BLaER1 (cell line): Measurements from ENCODE around the gene ONECUT1.

Source experiments
- H3K27ac ChIP-seq: shearing (Covaris generic); formaldehyde crosslinking; 2 replicates; pipeline ENCODE4 v1.8.1; 2022
- H3K27me3 ChIP-seq: shearing (Covaris generic); formaldehyde crosslinking; 2 replicates; pipeline ENCODE4 v1.8.1; 2022
- H3K36me3 ChIP-seq: shearing (Covaris generic); formaldehyde crosslinking; 2 replicates; pipeline ENCODE4 v1.8.1; 2022
- H3K4me1 ChIP-seq: shearing (Covaris generic); formaldehyde crosslinking; 2 replicates; pipeline ENCODE4 v1.8.1; 2022
- H3K4me2 ChIP-seq: shearing (Covaris generic); formaldehyde crosslinking; 2 replicates; pipeline ENCODE4 v1.8.1; 2022
- H3K4me3 ChIP-seq: shearing (Covaris generic); formaldehyde crosslinking; 2 replicates; pipeline ENCODE4 v1.8.1; 2022
- H3K9ac ChIP-seq: shearing (Covaris generic); formaldehyde crosslinking; 2 replicates; pipeline ENCODE4 v1.8.1; 2022
- H3K9me3 ChIP-seq: shearing (Covaris generic); formaldehyde crosslinking; 2 replicates; pipeline ENCODE4 v1.8.1; 2022
- H4K20me1 ChIP-seq: shearing (Covaris generic); formaldehyde crosslinking; 2 replicates; pipeline ENCODE4 v1.8.1; 2022
- Cebpa-rat ChIP-seq: shearing (Covaris generic); IDR thresholded peaks from 2 replicates; pipeline ENCODE4 v1.8.1; 2022

Gene ONECUT1

DNA sequence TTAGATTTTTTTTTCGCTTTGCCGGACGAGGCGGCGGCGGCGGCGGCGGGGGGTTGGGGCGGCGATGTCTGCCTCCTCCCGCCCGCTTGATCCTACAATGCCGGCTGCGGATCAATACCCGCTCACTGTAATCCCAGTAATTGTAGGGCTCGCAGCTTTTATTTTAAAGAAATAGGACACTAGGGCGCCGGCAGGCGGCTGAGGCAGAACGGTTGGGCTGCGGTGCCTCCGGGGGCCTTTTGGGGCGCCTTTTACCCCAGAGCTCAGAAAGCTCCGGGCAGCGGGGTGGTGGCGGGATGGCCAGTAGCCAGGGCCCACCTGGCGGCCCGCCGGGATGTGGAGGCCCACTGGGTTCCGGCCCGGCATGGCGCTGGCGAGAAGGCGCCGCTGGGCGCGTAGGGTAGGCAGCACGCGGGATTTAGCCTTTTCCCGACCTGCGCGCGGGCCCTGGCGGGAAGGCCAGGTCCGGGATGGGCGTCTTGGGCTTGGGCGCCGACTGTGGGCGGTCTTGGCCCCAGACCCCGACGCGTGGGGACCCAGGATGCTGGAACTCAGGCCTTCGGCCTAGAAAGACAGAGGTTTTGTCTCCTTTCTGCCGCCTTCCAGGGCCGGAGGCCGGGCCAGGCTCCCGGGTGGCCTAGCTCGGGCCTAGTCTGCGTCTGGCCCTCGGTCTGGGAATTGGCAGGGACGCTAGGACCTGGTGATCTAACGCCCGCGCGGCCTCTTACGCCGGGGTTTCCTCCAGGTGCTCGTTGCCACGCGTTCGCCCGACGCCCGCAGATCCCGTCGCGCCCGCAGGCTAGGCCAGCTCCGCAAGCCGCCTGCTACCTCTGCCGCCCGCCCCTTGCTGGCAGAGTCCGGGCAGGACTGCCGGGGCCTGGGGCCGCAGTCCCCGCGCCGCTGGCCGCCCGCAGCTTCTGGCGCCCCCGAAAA is 15.5 kb upstream of the ONECUT1 start:
- H3K9ac ChIP-seq = no peak overlapping the region
- TF ChIP-seq Cebpa-rat = no peak
- H3K4me1 ChIP-seq = peaks cover 6% of the 10 kb centered on the region; the same call in 1 of the 2 replicates
- H4K20me1 ChIP-seq = peaks cover 63% of the 10 kb centered on the region
- H3K36me3 ChIP-seq = no peaks in the 10 kb centered on the region
- no peak overlapping the region for H3K4me3 ChIP-seq
- H3K9me3 ChIP-seq = peaks cover 21% of the 10 kb centered on the region
- H3K27ac ChIP-seq = no peak overlapping the region
- H3K27me3 ChIP-seq = peaks cover 87% of the 10 kb centered on the region
- no peak overlapping the region for H3K4me2 ChIP-seq

GRCh38 chr15:52804526-52805081 is 14.5 kb upstream of the ONECUT1 start:
- Histone ChIP-seq H3K9ac (no peak overlapping the region), H3K4me2 (peak overlapping the region; percentile 5; the same call in 1 of the 2 replicates), H3K9me3 (peaks cover 25% of the 10 kb centered on the region), H3K27ac (no peak overlapping the region), H3K27me3 (peaks cover 97% of the 10 kb centered on the region), H3K4me3 (peak overlapping the region; percentile 19), H4K20me1 (peaks cover 73% of the 10 kb centered on the region), H3K36me3 (no peaks in the 10 kb centered on the region), H3K4me1 (peaks cover 6% of the 10 kb centered on the region; the same call in 1 of the 2 replicates)
- no peak for TF ChIP-seq Cebpa-rat

DNA sequence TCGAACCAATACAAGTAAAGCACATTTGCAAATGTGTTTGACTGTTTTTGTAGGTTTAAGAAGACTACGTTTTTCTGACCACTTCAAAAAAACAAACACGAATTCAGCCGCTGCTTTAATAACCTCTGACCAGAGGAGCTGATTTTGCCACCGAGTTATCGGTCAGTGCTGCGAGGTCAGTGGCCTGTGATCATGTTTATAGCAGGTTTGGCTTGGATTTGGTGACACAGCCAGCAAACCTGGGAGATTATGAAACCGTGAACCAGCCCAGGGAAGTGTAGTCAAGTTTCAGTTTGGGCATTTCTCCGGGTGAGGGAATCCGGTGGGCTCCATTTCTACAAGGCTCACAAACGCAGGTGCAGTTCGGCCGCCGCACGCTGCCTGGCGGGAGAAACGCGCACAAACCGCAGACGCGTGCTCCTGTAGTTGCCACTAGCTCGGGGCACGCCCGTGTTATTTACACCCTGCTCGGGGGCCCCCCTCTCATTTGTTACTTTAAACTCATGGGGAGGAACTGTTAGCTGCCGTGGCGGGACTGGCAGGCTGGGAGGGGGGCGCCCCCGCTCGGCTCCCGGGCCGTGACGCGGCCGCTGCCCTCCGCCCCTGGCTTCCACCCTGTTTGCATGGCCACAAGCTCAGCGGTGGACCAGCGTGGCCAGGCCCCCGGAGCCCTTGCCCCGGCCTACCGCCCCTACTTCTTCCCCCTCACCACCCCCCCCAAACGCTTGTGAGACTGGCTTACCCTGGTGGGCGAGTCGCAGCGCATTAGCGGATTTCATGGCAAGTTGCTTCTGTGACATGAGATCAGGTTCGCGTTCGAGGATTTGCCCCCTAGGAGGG is 13.6 kb upstream of the ONECUT1 start:
- peaks cover 82% of the 10 kb centered on the region for H4K20me1 ChIP-seq
- peaks cover 6% of the 10 kb centered on the region; the same call in 1 of the 2 replicates for H3K4me1 ChIP-seq
- peaks cover 100% of the 10 kb centered on the region for H3K27me3 ChIP-seq
- peak overlapping the region; percentile 20; the same call in 1 of the 2 replicates for H3K4me2 ChIP-seq
- H3K27ac ChIP-seq = no peak overlapping the region
- H3K9me3 ChIP-seq = peaks cover 26% of the 10 kb centered on the region
- H3K4me3 ChIP-seq = no peak overlapping the region
- TF ChIP-seq Cebpa-rat = no peak
- no peak overlapping the region for H3K9ac ChIP-seq
- no peaks in the 10 kb centered on the region for H3K36me3 ChIP-seq

DNA sequence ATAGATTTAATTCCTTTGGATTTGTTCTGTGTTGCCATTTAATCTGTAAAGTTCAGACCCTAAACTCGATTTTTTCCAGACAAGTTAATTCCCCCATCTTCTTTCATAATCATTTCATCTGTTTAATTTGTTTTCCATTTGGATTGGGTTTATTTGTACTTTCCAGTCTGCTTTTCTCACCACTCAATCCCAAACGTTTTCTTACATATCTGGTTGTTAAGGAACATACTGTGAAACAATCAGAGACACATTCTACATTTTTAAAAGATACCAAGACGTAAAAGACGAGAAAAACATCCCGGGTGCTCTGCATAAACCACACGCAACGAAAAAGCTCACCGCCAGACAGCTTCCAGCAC is 13.0 kb upstream of the ONECUT1 start:
- Histone ChIP-seq H3K4me2 (no peak overlapping the region), H3K36me3 (no peaks in the 10 kb centered on the region), H3K27ac (no peak overlapping the region), H3K9ac (no peak overlapping the region), H3K4me1 (peaks cover 6% of the 10 kb centered on the region; the same call in 1 of the 2 replicates), H3K27me3 (peaks cover 100% of the 10 kb centered on the region), H4K20me1 (peaks cover 88% of the 10 kb centered on the region), H3K4me3 (no peak overlapping the region), H3K9me3 (peaks cover 30% of the 10 kb centered on the region)
- no peak for TF ChIP-seq Cebpa-rat

DNA sequence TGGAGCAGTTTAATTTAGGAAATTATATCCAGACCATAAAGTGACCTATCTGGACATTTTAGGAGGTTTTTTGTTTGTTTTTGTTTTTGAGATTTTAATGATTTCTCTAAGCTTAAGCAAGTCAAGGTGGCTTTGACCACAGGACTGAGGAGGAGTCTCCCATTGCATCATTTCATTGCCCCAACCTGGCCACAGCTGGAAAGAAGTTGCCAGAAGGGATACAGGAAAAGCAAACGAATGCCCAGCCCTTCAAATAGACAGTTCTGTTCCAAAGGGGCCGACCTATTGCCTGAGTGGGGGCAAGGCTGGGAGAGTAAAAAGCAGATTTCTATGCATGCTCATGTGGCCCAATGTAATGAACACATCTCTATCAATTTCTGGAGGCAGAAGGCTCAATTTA is 12.0 kb upstream of the ONECUT1 start:
- no peak for TF ChIP-seq Cebpa-rat
- Histone ChIP-seq H3K27ac (no peak overlapping the region), H3K9me3 (peaks cover 30% of the 10 kb centered on the region), H3K4me1 (peaks cover 6% of the 10 kb centered on the region; the same call in 1 of the 2 replicates), H4K20me1 (peaks cover 97% of the 10 kb centered on the region), H3K4me3 (no peak overlapping the region), H3K36me3 (no peaks in the 10 kb centered on the region), H3K9ac (no peak overlapping the region), H3K27me3 (peaks cover 100% of the 10 kb centered on the region), H3K4me2 (no peak overlapping the region)

DNA sequence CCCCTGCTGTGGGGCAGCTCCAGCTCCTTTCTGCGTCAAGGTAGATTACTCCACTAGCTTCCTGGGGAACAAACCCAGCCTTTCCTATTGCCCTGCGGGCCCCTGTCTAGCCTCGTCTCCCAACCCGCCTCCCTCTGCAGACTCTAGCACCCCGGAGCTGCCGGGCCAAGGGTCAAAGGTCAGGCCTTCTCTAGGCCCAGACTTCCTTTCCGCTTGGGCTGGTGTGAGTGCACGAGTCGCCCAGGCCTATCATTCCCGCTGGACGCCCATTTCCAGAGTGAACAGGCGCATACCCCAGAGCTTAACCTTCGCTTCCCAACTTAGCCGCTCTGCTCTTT is 11.6 kb upstream of the ONECUT1 start:
- no peak overlapping the region for H3K4me2 ChIP-seq
- peaks cover 31% of the 10 kb centered on the region for H3K9me3 ChIP-seq
- no peak overlapping the region for H3K4me3 ChIP-seq
- H3K9ac ChIP-seq = no peak overlapping the region
- H3K4me1 ChIP-seq = peaks cover 6% of the 10 kb centered on the region; the same call in 1 of the 2 replicates
- H4K20me1 ChIP-seq = peaks cover 97% of the 10 kb centered on the region
- H3K36me3 ChIP-seq = no peaks in the 10 kb centered on the region
- no peak for TF ChIP-seq Cebpa-rat
- H3K27ac ChIP-seq = no peak overlapping the region
- H3K27me3 ChIP-seq = peaks cover 100% of the 10 kb centered on the region

DNA sequence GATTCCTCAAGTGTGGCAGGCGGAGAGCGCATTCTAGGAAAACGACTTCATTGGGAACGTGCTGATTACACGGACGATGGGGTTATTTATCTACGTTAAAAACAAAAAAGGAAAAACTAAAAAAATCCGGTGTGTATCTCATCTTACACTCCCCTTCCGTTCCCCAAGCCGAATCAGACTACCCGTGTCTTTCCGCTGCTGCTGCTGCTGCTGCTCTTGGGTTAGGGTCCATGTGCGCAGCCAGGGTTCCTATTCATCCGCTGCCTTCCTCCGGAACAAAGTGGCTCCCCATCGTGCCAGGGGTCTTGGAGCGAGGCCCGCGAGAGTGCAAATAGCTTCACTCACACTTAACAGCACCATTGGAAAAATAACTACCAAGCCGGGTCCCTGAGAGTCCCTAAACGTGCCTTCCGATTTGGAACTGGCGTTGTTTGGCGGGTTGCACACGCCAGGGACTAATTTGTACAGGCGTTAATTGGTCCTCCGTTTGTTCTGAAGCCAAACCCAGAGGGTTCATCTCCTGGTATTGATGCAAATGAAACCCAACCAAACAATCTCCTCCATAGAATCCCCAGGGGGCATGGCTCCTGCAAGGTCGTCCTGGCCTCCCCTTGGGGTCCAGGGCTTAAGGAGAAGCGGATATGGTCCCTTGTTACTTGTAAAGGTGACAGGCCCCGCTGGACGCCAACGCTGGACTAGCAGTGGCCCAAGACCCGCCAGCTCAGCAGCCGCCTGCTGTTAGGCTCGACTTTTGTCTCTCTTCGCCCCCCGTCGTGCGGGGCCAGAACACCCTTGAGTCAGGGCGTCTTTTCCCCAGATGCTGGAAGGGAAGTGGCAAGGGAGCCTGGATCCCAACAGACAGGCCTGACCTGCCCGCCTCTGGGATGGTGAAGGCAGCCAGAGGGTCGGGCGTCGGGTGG is 11.0 kb upstream of the ONECUT1 start:
- no peaks in the 10 kb centered on the region for H3K36me3 ChIP-seq
- H3K9me3 ChIP-seq = peaks cover 37% of the 10 kb centered on the region
- peaks cover 6% of the 10 kb centered on the region; the same call in 1 of the 2 replicates for H3K4me1 ChIP-seq
- TF ChIP-seq Cebpa-rat = no peak
- H3K9ac ChIP-seq = no peak overlapping the region
- H3K27ac ChIP-seq = no peak overlapping the region
- no peak overlapping the region for H3K4me2 ChIP-seq
- peaks cover 97% of the 10 kb centered on the region for H4K20me1 ChIP-seq
- peaks cover 100% of the 10 kb centered on the region for H3K27me3 ChIP-seq
- H3K4me3 ChIP-seq = 0 out of 2 replicates have a peak overlapping the region, but pooled peaks have one; percentile 26

- Histone ChIP-seq H3K4me1 (no peaks in the 10 kb centered on the region), H3K9ac (no peak overlapping the region), H3K27ac (no peak overlapping the region)
Observed at GRCh38 chr15:52799145-52799811, 9.1 kb upstream of the ONECUT1 start.

More at GRCh38 chr15:52799145-52799811, 9.1 kb upstream of the ONECUT1 start:
- Histone ChIP-seq H3K4me3 (no peak overlapping the region), H3K27me3 (peaks cover 100% of the 10 kb centered on the region), H3K9me3 (peaks cover 47% of the 10 kb centered on the region), H3K4me2 (no peak overlapping the region), H3K36me3 (no peaks in the 10 kb centered on the region), H4K20me1 (peaks cover 97% of the 10 kb centered on the region)
- no peak for TF ChIP-seq Cebpa-rat
